Endothelial cell of umbilical vein (primary cell): Measurements from ENCODE around the gene NWD2. TPM values are rescaled to one million over a fixed set of nuclear protein-coding genes. Genes with fewer than 3 reads are reported as not detected.

Experiments
- BruUV-seq: library from RNA; stranded (reverse); fragments of 400-500 nt; replicated peaks from 2 replicates; lab custom pipeline; 2021; lab: Mats Ljungman, UMichigan
- CTCF ChIA-PET: fragments of 300-600, 350-600 bp; sonication (Branson Sonifier 250); formaldehyde crosslinking; loops from one replicate; lab custom pipeline; 2021; ENCODE audit warnings: antibody characterized with exemption, inconsistent platforms; lab: Charles Lee
- POLR2A ChIA-PET: fragments of 300-600, 350-600 bp; sonication (Branson Sonifier 250); formaldehyde crosslinking; loops from one replicate; lab custom pipeline; 2021; ENCODE audit warnings: antibody characterized with exemption, inconsistent platforms; lab: Charles Lee
- DNase-seq: peaks from one replicate; pipeline ENCODE4 v3.0.0-alpha.2; 2011; ENCODE audit warnings: low read depth, low spot score
- FAIRE-seq: peaks from 2 replicates; lab custom pipeline; 2011; peaks lifted over from hg19 to GRCh38; lab: Jason Lieb, UNC
- H2AFZ ChIP-seq: 2 replicates; pipeline ENCODE4 v1.6.0; 2012; ENCODE audit warnings: low read depth, low read length, control low read depth, inconsistent platforms
- H3K27ac ChIP-seq: 2 replicates; pipeline ENCODE4 v1.5.1; 2011; ENCODE audit warnings: low read depth, mild to moderate bottlenecking, control low read depth, low read length, moderate library complexity; ENCODE audit not compliant: insufficient read depth
- H3K27me3 ChIP-seq, 2 experiments: 2 replicates each; pipeline versions ENCODE4 v1.6.0 to v1.6.1; 2011; ENCODE audit warnings: low read length in 2 of 2, mixed read lengths in 1 of 2; ENCODE audit not compliant: control insufficient read depth in 2 of 2, insufficient read depth in 2 of 2
- H3K36me3 ChIP-seq, 2 experiments: 2 replicates in 1 of 2; 3 replicates in 1 of 2; pipeline ENCODE4 v1.5.1; 2011; ENCODE audit warnings: low read length in 2 of 2, mild to moderate bottlenecking in 1 of 2, moderate library complexity in 1 of 2; ENCODE audit not compliant: control insufficient read depth in 2 of 2, insufficient read depth in 2 of 2; ENCODE audit errors: extremely low read depth in 1 of 2
- H3K4me1 ChIP-seq: 3 replicates; pipeline ENCODE4 v1.5.1; 2011; ENCODE audit warnings: mild to moderate bottlenecking, low read length; ENCODE audit not compliant: control insufficient read depth, insufficient read depth; ENCODE audit errors: extremely low read depth
- H3K4me2 ChIP-seq: 2 replicates; pipeline ENCODE4 v1.6.1; 2011; ENCODE audit warnings: low read length, control low read depth, mixed read lengths; ENCODE audit not compliant: insufficient read depth
- H3K4me3 ChIP-seq, 3 experiments: fragments of 200-600 bp in 1 of 3; sonication (generic), shearing (Covaris generic) in 1 of 3; replicated peaks in 1 of 3; 2 replicates each; pipeline ENCODE4 v1.5.1; 2011 to 2016; ENCODE audit warnings: control low read depth in 3 of 3, low read length in 3 of 3, mild to moderate bottlenecking in 2 of 3, inconsistent platforms in 1 of 3, low read depth in 1 of 3, moderate library complexity in 1 of 3; ENCODE audit not compliant: insufficient read depth in 1 of 3
- H3K79me2 ChIP-seq: 2 replicates; pipeline ENCODE4 v1.6.0; 2012; ENCODE audit warnings: low read length, inconsistent platforms; ENCODE audit not compliant: control insufficient read depth, insufficient read depth
- H3K9ac ChIP-seq: replicated peaks from 2 replicates; pipeline ENCODE3; 2011; ENCODE audit warnings: low read length, control low read depth; ENCODE audit not compliant: insufficient read depth; ENCODE audit errors: extremely low read depth
- H3K9me1 ChIP-seq: replicated peaks from 3 replicates; pipeline ENCODE4 v1.6.0; 2011; ENCODE audit warnings: mild to moderate bottlenecking, low read length; ENCODE audit not compliant: control insufficient read depth, insufficient read depth; ENCODE audit errors: extremely low read depth
- H3K9me3 ChIP-seq: replicated peaks from 2 replicates; pipeline ENCODE4 v1.5.1; 2012; ENCODE audit warnings: low read length, inconsistent platforms; ENCODE audit not compliant: control insufficient read depth, insufficient read depth
- H4K20me1 ChIP-seq: replicated peaks from 2 replicates; pipeline ENCODE3; 2011; ENCODE audit warnings: mild to moderate bottlenecking, low read length; ENCODE audit not compliant: control insufficient read depth, insufficient read depth; ENCODE audit errors: extremely low read depth
- CTCF ChIP-seq, 2 donors: IDR thresholded peaks; 1 replicate in 1 of 2; 2 replicates in 1 of 2; pipeline ENCODE4 v1.5.1; 2011; ENCODE audit warnings: low read length in 2 of 2, mild to moderate bottlenecking in 2 of 2, moderate library complexity in 2 of 2, control low read depth in 1 of 2, inconsistent platforms in 1 of 2, low read depth in 1 of 2; ENCODE audit not compliant: insufficient read depth in 1 of 2; ENCODE audit errors: extremely low read depth in 1 of 2
- EZH2 ChIP-seq: IDR thresholded peaks from 2 replicates; pipeline ENCODE4 v1.6.1; 2012; ENCODE audit warnings: borderline replicate concordance, low read depth, mild to moderate bottlenecking, moderate library complexity, low read length, inconsistent platforms; ENCODE audit not compliant: severe bottlenecking
- FOS ChIP-seq: IDR thresholded peaks from 2 replicates; pipeline ENCODE4 v1.6.1; 2011; ENCODE audit warnings: mild to moderate bottlenecking, low read length, moderate library complexity, borderline replicate concordance; ENCODE audit not compliant: insufficient read depth
- GATA2 ChIP-seq: IDR thresholded peaks from 2 replicates; pipeline ENCODE4 v1.7.0; 2011; ENCODE audit warnings: low read depth, mild to moderate bottlenecking, moderate library complexity, mixed read lengths, low read length; ENCODE audit not compliant: insufficient read length, insufficient read depth
- JUN ChIP-seq: IDR thresholded peaks from 2 replicates; pipeline ENCODE4 v1.6.1; 2011; ENCODE audit warnings: borderline replicate concordance, low read depth; ENCODE audit not compliant: insufficient read length, insufficient read depth
- MAX ChIP-seq: IDR thresholded peaks from 2 replicates; pipeline ENCODE4 v1.6.1; 2011; ENCODE audit not compliant: insufficient read depth, insufficient read length
- MYC ChIP-seq: IDR thresholded peaks from one replicate; pipeline ENCODE4 v1.6.1; 2011; ENCODE audit warnings: mild to moderate bottlenecking, low read depth, low read length
- POLR2A ChIP-seq: IDR thresholded peaks from 2 replicates; pipeline ENCODE4 v1.6.1; 2012; ENCODE audit warnings: low read depth, mild to moderate bottlenecking, control low read depth, low read length
- POLR2AphosphoS5 ChIP-seq: IDR thresholded peaks from 2 replicates; pipeline ENCODE4 v1.6.1; 2012; ENCODE audit warnings: low read depth, mild to moderate bottlenecking, control low read depth, low read length, moderate library complexity; ENCODE audit not compliant: insufficient read depth
- dilution Hi-C: fragments of 300-500 bp; cut with MboI; formaldehyde crosslinking; loops from one replicate; pipeline ENCODE4 v1.15.0; 2019; ENCODE audit warnings: low sequenced_read_pairs; ENCODE audit not compliant: extremely low pct_ligation_motif_present
- intact Hi-C: fragments of 100-400 bp; cut with micrococcal nuclease; formaldehyde crosslinking; loops from one replicate; pipeline ENCODE4 v1.10.0; 2022
- polyA plus RNA-seq, 4 experiments: library from polyadenylated mRNA; depleted of rRNA in 3 of 4; stranded (reverse) in 3 of 4; unstranded in 1 of 4; fragments of >200 nt; gene quantifications; 2 replicates each; pipeline versions ENCODE4 v1.2.1 to v1.2.3, GENCODE V29; 2011 to 2012; ENCODE audit warnings: missing spikeins in 1 of 4
- total RNA-seq: library from RNA; stranded (reverse); gene quantifications from 2 replicates; pipeline ENCODE4 v1.2.3, GENCODE V29; 2021

The NWD2 gene
- total and polyA plus RNA-seq, 2 donors (not counting 3 experiments of a cell fraction or from before 2014, with no cell fraction given), result not detected

GRCh38 chr4:37453999-37454800, 209.7 kb downstream of the NWD2 start:
- DNase-seq (no peak), FAIRE-seq (peak; percentile 35)
- dilution Hi-C loops, result no loop called here
- H3K9me3 ChIP-seq, result no peaks in the 10 kb centered on the region
- ChIA-PET CTCF (interaction anchor here (0.9 to 7.5 kb wide), 18 partner anchors 10 to 581 kb away, joined by 3 to 181 read pairs (median 6); no protein-coding TSS in a partner anchor), POLR2A (no interaction called here)
- BruUV-seq, result no TSS peak
- H3K27me3 ChIP-seq, result peaks cover 29 to 39% of the 10 kb centered on the region in 2 experiments
- no peak overlapping the region for H3K9ac ChIP-seq
- peak overlapping the region in 1 of 3 experiments; percentile 13 for H3K4me3 ChIP-seq
- H3K4me1 ChIP-seq, result peaks cover 9% of the 10 kb centered on the region
- no peaks in the 10 kb centered on the region for H3K9me1 ChIP-seq
- no peaks in the 10 kb centered on the region for H4K20me1 ChIP-seq
- H3K4me2 ChIP-seq, result peak overlapping the region; percentile 82
- no peak overlapping the region for H3K27ac ChIP-seq
- no peaks in the 10 kb centered on the region for H3K36me3 ChIP-seq
- TF ChIP-seq POLR2A (no peak), JUN (no peak), MYC (no peak), CTCF (IDR thresholded peaks at IDR 0.05; ENCODE audit: extremely low read depth in 1 of 2, insufficient read depth in 1 of 2, low read depth in 1 of 2, low read length in 2 of 2) (no peak), POLR2AphosphoS5 (no peak), FOS (no peak), EZH2 (no peak), MAX (no peak), GATA2 (no peak)
- no peaks in the 10 kb centered on the region for H3K79me2 ChIP-seq
- H2AFZ ChIP-seq, result peak overlapping the region; percentile 50
- intact Hi-C loops, result loop anchor here (1.0 to 2.0 kb wide), 6 partner anchors 108 to 581 kb away; no protein-coding TSS in a partner anchor
